WTC11 (cell line): ENCODE data around the gene PTGES2.

Experiments used
- CTCF ChIP-seq: fragments of 200-600 bp; IDR thresholded peaks from 2 replicates; pipeline ENCODE4 v1.8.0; 2022; ENCODE audit warnings: antibody characterized with exemption
- MXD4 ChIP-seq: fragments of 250-450 bp; sonication (Bioruptor Pico); IDR thresholded peaks from 2 replicates; pipeline ENCODE4 v1.8.0; 2021; ENCODE audit warnings: mild to moderate bottlenecking, moderate library complexity, borderline replicate concordance
- USF2 ChIP-seq: sonication (generic); formaldehyde crosslinking; IDR thresholded peaks from 2 replicates; pipeline ENCODE4 v1.8.1; 2023; ENCODE audit warnings: mild to moderate bottlenecking, missing genetic modification reagents, moderate library complexity

GRCh38 chr9:128099932-128100491, 27.5 kb downstream of the PTGES2 start:
- no peak for TF ChIP-seq MXD4
- TF ChIP-seq CTCF: no peak
- TF ChIP-seq USF2: no peak
